NCI-H1930 (cell line): ENCODE measurements around the gene SLC26A11.
"Not testable (repeated sequence)": the region's sequence is repeated elsewhere in the genome, so short reads cannot be mapped to it uniquely, and the experiment has no call there.

Experiments used
- DNase-seq, 2 experiments: peaks; one replicate each; lab custom pipeline; 2025; lab: John Stamatoyannopoulos, UW

The SLC26A11 gene

DNA sequence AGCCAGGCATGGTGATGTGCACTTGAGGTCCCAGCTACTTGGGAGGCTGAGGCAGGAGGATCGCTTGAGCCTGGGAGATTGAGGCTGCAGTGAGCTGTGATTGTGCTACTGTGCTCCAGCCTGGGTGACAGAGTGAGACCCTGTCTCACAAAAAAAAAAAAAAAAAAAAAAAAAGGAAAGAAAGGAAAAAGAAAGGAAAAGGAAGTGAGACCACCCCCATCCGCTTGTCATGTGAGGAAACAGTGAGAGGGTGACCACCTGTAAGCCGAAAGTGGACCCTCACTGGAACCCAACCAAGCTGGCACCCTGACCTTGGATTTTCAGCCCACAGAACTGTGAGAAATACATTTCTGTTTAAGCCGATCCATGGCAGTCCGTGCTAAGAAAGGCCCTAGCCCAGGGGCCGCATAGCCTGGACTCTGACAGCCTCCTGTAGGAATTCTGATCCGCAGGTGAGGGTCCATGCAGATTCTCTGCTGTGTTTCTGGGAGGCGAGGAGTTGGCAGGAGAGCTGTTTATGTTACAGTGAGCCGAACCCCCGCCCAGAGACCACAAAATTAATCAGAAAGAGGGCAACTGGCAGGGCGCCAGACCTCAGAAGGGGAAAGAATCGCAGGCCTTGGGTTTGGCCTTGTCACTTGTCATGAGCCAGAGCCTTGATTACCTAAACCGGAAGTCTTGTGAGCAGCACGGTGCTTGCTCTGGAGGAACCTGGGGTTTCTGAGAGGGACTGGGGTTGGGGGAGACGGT is 1.0 kb upstream of the SLC26A11 start:
- DNase-seq = no peak

DNA sequence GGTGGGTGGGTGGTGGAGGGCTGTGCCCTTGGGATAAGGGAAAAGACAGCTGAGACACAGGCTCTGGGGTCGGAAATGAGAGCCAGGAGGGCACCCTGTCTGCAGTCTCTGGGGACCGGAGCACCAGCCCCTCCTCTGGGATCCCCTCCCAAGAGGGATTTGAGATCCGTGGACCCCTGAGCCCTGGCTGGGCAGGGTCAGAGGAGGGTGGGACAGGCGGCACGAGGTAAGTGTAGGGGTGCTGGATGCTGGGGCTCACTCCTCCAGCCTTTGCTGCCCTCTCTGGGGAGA is 519 bp upstream of the SLC26A11 start:
- DNase-seq = no peak

DNA sequence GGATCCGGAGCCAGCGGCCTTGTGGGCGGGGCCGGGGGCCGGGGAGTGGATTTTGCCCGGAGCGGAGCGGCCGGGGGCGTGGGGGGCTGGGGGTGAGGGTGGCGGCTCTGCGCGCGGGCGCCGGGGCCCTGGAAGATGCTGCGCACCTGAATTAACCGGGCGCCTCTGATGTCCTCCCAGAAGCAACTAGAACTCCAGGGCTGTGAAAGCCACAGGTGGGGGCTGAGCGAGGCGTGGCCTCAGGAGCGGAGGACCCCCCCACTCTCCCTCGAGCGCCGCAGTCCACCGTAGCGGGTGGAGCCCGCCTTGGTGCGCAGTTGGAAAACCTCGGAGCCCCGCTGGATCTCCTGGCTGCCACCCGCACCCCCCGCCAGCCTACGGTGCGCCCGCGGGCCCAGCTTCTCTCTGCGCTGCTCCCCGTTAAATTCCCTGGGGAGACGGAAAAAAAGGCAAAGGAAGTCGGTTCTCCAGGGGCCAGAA is 549 bp downstream of the SLC26A11 start:
- DNase-seq = peak in 1 of 2 experiments; percentile 19

DNA sequence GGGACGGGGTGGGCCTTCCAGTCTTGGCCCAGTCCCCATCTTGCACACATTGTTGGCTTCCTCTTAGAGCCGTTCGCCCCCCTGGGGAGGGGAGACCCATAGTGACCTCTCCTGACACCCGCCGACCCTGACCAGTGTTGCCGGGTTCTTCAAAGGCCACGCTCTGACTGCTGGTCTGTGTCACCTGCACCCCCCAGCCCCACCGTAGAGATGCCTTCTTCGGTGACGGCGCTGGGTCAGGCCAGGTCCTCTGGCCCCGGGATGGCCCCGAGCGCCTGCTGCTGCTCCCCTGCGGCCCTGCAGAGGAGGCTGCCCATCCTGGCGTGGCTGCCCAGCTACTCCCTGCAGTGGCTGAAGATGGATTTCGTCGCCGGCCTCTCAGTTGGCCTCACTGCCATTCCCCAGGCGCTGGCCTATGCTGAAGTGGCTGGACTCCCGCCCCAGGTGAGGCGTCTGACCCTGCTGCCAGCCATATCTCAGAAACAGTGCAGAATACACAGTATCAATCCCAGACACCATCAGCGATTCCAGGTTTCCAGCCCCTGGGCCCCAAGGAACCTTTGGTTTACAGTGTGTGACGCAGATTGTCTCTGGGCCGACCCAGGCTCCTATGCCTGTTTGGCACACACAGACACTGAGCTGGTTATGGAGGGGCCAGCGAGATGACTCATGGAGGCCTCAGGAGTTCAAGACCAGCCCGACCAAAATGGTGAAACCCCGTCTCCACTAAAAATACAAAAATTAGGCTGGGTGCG is 1.3 kb downstream of the SLC26A11 start:
- DNase-seq = no peak

DNA sequence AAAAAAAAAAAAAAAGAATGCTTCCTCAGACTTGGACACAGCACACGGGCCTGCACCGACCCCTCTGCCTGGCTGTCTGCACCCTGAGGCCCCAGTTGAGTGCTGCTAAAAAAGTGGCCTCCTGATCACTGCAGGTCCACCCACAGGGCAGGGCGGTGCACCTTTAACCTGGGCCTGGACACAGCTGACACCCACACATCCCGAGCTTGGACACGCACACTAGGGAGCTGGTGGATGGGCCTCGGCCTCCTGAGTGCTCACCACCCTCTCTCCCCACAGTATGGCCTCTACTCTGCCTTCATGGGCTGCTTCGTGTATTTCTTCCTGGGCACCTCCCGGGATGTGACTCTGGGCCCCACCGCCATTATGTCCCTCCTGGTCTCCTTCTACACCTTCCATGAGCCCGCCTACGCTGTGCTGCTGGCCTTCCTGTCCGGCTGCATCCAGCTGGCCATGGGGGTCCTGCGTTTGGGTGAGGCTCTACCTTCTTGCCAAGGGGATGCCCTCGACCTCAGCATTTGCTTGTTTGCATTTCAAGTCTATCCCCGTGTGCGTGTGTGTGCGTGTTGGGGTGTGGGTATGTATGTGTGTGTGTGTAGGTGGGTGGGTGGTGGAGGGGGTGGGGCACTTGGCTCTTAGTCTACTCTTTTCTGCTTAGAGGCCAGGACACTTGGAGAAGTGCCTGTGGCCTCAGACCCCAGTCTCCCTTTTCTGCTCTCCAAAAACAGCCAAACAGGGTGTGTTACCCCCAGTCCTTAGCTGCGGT is 2.3 kb downstream of the SLC26A11 start:
- DNase-seq = no peak

DNA sequence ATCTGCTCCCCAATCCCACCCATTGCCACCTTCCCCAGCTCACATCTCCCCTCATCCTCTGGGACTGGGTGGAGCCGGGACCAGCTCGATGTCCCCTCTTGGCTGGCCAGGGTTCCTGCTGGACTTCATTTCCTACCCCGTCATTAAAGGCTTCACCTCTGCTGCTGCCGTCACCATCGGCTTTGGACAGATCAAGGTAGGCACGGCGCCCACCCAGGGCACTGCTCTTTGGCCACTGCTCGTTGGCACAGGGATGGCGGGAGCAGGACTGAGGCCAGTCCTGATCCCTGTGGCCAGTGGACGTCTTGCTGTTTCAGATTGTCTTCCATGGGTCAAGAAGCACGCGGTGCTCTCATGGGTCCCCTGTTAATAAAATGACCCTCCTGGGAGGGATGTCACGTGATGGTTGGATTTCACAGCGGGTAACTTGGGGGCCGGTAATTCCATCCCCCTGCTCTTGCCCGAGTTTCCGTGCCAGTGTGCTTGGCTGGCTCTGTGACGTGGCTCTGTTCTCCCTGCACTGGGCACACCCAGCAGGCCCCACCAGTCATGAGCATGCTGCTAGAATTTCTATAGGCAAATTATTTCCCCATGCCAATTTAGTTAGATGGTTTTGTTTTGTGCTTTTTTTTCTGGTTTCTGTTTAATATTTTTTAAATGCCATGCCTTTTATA is 3.1 kb downstream of the SLC26A11 start:
- no peak for DNase-seq

DNA sequence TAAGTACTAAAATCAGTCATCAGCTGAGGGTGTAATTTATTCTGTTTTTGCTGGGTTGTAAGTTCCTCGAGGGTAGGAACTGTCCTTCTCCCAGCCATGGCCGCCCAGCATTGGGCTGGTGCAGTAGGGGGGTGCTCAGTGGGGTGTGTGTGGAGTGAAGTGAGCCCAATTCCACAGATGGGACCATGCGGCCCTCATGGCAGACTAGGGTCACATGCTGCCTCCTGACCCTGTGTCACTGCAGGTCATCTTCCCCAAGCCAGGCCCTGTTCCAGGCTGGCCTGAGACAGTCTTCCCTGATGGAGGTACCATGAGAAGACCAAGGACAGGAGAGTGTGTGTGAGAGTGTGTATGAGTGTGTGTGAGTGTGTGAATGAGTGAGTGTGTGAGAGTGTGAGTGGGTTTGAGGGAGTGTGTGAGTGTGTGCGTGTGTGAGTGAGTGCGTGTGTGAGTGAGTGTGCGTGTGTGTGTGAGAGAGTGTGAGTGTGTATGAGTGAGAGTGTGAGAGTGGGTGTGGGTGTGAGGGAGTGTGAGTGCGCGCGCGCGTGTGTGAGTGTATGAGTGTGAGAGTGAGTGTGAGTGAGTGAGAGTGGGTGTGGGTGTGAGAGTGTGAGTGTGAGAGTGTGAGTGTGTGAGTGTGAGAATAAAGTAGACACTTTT is 3.7 kb downstream of the SLC26A11 start:
- DNase-seq = no peak

DNA sequence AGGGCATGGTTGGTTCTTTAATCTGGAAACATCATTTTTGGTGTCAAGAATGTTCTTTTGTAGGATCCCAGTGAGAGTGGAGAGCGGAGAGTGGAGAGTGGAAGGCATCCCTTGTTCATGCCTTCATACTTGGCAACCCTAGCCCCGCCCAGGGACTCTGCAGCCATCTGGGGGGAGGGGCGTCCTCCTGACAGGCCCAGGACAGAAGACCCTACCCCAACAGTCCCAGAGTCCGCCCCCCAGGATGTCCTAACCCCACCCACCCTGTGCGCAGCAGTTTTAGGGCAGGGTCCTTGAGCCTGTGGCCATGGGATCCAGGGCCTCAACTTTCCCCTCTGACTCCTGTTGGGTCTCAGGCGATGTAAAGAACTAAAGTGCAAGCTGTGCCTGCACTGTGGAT is 4.5 kb downstream of the SLC26A11 start:
- DNase-seq = no peak

DNA sequence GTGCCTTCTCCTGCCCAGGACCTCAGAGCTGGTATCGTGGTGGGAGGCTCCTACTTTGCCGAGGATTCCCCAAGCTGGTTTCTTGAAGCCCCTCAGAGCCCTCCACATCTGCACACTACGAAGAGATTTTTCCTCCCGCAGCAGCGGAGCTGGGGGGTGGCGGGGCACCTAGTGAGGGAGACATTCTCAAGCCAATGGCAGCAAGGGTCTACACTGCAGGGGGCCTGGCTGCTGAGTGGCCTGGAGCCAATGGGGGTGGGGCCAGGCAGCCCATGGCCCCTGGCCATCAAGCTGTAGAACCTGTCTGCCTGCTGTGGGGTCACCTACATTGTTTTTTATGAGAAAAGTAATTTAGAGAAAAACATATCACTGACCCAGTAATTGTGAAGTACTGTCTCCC is 5.0 kb downstream of the SLC26A11 start:
- DNase-seq = no peak

DNA sequence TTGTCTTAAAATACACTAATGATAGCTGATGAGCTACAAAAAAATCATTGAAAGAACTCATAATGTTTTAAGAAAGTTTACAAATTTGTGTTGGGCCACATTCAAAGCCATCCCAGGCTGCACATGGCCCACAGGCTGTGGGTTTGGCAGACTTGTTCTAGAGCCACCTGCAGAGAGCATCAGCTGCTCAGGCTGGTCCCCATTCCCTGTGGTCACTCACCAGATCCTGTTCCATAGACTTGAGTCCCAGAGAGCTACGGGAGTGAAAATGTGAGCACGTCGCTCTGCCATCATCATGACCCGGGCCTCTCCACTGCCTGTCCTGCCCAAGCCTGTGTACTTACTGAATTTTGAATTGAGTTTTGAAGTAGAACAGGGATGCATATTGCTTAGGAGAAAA is 6.9 kb downstream of the SLC26A11 start:
- DNase-seq = no peak

DNA sequence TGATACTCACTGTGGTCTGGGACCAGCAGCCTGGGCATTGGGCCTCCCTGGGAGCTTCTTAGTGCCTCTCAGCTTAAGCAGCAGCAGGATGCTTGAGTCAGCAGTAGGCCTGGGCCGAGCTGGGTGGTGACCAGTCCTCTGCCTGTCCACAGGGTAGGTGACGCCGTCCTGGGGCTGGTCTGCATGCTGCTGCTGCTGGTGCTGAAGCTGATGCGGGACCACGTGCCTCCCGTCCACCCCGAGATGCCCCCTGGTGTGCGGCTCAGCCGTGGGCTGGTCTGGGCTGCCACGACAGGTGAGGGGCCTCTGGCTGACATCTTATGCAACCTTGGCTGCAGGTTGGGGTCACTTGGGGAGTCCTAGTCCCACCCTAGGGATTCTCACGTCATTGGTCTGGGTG is 7.4 kb downstream of the SLC26A11 start:
- DNase-seq = no peak

DNA sequence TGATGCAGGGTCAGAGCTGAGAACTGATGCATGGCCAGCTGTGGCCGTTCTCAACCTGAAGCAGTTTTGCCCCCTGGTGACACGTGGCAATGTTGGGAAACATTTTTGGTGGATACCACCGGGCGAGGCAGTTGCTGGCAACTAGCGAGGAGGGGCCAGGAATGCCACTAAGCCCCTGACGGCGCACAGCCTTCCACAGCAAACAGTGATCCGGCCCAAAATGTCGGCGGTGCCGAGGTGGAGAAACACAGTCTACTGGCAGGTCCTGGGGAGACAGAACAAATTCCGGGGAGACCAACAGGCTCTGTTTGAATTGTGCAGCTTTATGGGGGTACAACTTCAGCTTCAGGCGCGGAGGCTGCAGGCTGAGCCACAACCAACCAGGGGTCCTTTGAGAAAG is 8.2 kb downstream of the SLC26A11 start:
- no peak for DNase-seq

DNA sequence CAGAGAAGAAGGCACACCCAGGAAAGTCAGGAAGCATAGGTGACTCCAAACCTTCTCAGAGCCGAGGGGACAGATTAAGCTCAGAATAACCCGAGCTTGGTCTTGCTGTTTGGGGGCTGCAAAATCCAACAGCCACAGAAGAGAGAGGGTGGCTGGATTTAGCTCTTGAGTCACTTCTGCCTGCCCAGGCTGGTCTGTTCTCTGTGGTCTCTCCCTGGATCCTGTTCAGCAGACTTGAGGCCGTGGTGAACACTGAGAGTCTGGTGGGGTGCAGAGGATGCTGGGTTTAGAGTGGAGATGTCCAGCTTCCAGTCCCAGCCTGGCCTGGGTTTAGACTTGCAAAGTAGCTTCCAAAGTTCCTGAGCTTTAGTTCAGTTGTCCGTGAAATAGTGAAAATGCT is 8.8 kb downstream of the SLC26A11 start:
- DNase-seq = no peak

DNA sequence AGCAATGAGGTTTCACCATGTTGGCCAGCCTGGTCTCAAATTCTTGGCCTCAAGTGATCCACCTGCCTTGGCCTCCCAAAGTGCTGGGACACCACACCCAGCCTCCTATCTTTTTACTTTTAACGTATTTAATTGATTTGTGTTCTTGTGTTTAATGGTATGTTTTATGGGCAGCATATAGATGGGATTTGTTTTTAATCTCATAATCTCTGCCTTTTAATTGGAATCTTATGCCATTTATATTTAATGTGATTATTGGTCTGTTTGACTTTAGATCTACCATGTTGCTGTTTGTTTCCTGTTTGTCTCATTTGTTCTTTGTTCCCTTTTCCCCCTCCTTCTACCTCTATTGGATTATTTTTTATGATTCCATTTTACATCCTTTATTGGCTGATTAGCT is 12.2 kb downstream of the SLC26A11 start:
- DNase-seq = no peak

DNA sequence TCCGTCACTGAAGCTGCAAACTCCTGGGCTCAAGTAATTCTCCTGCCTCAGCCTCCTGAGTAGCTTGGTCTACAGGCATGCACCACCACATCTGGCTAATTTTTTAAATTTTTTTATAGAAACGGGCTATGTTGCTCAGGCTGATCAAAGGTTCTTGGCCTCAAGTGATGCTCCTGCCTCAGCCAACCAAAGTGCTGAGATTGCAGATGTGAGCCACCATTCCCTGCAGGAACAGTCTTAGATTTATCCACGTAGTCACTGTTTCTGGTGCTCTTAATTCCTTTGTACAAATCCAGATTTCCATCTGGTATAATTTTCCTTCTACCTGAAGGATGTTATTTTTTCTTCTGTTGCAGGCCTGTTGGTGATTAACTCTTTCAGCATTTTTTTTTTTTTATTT is 13.0 kb downstream of the SLC26A11 start:
- DNase-seq = no peak

DNA sequence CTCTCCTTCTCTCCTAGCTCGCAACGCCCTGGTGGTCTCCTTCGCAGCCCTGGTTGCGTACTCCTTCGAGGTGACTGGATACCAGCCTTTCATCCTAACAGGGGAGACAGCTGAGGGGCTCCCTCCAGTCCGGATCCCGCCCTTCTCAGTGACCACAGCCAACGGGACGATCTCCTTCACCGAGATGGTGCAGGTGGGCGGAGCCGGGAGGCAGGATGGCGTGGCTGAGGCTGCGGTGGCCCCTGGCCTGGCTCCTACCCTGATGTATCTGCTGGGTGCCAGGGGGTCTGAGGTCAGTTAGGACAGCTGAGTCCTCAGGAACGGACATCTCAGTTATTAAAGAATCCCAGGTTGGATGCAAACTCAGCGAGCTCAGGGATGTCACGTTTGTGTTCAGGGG is 16.7 kb downstream of the SLC26A11 start:
- no peak for DNase-seq

DNA sequence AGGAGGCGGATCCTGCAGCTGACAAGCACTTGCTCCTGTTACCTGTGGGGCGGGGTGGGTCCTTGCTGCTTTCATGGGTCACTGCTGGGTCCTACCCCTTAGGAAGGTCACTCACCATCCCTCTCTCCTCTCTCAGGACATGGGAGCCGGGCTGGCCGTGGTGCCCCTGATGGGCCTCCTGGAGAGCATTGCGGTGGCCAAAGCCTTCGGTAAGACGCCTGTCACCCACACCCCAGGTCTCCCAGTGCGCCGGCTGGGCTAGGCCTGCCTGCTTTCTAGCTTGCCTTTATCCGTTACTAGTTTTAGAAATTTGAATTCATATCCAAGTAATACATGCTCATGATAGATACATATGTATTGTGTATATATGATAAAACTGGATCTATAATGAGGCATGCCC is 17.2 kb downstream of the SLC26A11 start:
- no peak for DNase-seq

DNA sequence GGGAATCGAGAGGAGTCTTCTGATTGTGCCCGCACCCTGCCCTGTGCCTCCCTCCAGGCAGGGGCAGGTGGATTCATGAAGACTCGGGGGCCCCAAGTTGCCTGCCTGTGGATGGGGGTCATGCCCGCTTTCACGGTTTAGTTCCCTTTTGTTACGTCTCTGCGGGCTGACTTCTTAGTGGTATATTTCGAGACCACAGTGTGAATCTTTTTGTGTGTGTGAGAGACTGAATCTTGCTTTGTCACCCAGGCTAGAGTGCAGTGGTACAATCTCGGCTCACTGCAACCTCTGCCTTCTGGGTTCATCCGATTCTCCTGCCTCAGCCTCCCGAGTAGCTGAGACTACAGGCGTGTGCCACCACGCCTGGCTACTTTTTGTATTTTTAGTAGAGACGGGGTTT is 22.3 kb downstream of the SLC26A11 start:
- no peak for DNase-seq

DNA sequence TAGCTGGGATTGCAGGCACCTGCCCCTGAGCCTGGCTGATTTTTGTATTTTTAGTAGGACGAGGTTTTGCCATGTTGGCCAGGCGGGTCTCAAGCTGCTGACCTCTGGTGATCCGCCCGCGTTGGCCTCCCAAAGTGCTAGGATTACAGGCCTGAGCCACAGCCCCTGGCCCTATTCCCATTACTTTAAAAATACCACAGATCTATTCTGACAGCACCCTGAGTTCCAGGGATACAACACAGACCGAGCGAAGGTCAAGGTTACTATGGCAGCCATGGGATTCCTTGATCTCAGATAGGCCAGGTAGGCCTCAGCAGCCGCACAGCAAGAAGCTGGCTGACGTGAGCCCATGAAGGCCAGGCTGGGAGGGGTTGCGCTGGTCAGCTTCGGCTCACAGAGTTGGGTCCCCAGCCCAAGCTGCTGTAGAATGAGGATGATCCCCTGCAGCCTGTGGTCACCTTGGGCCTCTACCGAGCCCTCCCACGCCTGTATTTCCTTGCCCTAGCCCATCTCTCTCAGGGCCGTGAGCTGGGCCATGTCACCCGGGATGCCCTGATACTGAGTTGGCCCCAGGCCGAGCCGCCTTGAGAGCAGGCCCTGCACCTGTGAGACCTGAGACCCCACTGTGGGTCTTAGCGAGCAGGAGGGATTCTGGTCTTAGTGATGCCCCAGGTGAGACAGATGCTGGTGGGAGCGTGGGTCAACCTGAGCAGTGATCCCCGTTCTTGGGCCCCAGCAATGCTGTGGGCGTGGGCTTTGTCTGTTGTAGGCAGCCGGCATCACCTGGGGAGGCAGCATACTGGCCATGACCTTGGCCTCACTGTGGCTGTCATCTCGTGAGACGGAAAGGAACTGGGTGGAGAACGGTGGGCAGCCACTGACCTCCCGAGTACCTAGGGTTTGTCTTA is 23.6 kb downstream of the SLC26A11 start:
- DNase-seq = no peak

DNA sequence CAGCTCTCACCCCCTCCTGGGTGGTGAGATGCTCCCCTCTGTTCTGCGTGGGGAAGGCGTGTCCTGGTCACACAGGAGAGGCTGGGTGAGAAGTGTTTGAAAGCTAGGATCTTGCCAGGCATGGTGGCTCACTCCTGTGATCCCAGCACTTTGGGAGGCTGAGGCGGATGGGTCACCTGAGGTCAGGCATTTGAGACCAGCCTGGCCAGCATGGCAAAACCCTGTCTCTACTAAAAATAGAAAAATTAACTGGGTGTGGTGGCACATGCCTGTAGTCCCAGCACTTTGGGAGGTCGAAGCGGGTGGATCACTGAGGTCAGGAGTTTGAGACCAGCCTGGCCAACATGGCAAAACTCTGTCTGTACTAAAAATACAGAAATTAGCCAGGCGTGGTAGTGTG is 24.2 kb downstream of the SLC26A11 start:
- DNase-seq = not testable (repeated sequence)
